HG03066 (cell line): ENCODE data around the gene ITGB7.

ENCODE experiments used
- ATAC-seq: cut with Tn5 transposase; IDR thresholded peaks from one replicate; pipeline ENCODE4 v1.9.1; 2021; ENCODE audit warnings: low read depth; ENCODE audit not compliant: unreplicated experiment

Gene ITGB7

DNA sequence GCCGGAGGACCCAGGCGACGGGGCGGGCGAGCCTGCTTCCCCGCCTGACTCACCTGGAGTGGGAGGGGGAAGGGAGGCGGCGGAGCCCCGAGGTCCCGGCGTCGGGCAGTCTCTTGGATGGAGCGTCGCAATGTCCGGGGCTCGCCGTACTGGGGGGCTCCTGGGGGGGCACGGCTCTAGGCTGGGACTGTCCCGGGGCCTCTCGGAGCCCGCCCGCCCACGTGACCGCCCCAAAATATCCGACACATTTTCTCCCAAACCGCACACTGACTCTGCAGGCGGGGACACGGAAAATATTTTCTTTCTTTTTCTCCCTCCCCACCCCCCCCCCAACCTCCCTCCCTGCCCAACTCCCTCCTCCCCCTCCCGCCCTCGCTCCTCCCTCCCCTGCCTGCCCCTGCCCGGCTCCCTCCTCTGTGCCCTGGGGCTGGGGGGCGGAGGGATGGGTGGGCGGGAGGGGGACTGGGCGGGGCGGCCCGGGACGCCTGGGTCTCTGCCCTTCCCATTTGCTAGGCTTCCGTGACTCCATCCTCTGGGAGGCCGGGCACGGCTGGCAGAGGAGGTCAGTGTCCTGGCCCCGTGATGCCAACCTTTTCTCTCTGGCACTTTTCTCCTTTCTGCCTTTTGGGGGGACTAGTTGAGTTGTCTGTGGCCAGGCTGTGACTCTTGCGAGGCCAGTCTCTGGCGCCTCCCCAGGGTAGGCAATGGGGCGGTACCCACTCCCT, 25.0 kb upstream of the ITGB7 start, which contains the start of gene RARG:
Gene RARG, minus strand, starts transcription at position 289 of the 725 bp plus-strand sequence. CDS start 4,664 bp downstream, outside the sequence.
- peak; percentile 54 for ATAC-seq

DNA sequence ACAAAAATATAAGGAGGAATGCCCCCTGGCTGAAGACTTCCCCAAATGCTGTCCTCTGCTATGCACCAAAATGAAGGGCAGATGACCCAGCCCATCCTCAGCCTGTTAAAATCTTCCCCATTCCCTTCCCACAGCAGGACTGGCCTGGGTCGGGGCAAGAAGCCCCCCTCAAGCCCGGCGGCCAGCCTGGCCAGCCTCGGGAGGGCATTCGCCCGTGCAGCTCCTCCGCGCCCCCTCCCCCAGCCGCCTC, 24.5 kb upstream of the ITGB7 start:
- ATAC-seq = no peak

GRCh38 chr12:53230108-53230845, 23.2 kb upstream of the ITGB7 start:
- no peak for ATAC-seq

DNA sequence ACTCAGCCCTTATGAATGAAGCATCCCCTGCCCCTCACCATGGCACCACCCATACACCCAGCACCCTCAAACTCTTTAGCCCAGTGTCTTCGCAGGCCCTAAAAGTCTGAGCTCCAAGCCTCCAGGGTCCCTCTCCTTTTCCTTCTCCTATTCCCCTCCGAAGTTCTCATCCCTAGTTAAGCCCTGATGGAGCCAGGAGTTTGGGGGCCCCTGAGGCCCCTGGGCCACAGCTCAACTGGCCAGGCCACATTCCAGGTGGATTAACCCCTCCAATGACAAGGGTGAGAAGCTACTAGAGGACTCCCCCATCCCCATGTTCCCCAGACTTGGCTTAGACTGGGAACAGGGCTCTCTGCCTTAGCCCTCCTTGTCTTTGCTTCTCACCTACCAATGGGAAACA, 22.4 kb upstream of the ITGB7 start:
- no peak for ATAC-seq

GRCh38 chr12:53227836-53228235, 20.8 kb upstream of the ITGB7 start:
- ATAC-seq = no peak

DNA sequence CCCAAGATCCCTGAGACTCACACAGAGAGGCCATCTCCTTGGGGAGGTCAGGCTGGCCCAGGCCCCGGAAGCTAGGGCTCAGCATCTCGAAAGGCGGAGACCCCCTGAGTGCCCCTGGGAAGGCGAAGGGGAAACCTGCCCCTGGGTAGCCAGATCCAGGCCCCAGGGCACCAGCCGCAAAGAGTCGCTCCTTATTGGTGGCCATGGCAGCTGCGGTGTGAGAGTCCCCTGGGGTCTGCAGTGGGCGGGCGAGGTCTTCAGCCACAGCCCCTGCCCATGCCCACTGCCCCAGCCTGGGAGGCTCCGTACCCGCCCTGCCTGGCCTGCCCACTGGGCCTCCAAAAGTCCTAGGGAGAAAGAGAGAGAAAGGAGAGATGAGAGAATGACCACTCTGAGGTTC, 20.3 kb upstream of the ITGB7 start:
- no peak for ATAC-seq

DNA sequence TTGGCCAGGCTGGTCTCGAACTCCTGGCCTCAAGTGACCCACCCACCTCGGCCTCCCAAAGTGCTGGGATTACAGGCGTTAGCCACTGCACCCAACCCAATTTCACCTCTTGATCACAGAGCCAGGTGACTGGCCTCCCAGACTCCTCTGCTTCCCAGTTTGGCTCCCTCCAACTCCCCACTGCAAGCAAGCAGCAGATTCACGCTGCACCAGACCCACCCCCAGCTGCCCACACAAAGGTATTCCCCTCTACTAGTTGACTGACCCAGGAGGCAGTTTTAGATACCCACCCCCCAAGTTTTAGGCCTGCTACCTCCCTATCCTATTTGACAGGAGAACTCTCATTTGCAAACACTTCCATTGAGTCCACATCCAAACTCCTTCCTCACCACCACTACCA, 19.8 kb upstream of the ITGB7 start:
- ATAC-seq = no peak

- no peak for ATAC-seq
These were observed 18.8 kb upstream of the ITGB7 start for GRCh38 chr12:53225635-53226424.

DNA sequence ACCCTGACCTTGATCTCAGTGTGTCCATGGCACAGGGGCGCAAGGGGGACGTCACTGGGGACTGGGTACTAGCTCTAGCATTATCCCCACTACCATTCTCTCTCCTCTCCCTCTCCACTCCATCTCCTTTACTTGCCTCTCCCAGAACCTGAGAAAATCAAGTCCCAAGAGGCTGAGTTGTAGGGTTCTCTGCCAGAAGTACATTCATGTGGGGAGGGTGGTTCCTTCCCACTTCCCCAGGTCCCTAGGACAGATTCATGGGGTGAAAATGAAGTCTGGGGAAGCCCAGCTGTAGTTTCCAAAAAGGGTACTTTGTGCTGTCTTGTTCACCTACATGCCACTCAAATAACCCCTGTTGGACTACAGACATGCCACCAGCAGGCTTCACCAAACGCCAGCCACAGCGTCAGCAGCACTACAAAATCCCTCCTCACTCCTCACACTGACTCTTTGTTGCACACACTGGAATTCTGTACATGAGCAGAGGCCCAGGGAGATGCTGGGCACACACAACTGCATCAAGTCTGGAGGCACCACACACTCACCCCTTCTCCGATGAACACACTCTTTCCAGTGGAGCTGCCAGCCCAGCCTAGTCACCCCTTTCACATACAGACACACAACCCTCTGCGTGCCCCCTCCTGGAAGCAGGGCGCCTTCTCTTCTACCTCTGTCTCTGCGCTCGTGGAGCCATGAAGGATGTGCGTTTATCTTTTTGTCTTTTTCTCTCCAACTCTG, 18.0 kb upstream of the ITGB7 start:
- no peak for ATAC-seq

- ATAC-seq = no peak
These were observed 17.2 kb upstream of the ITGB7 start for GRCh38 chr12:53224061-53224896.

GRCh38 chr12:53223389-53224060, 16.5 kb upstream of the ITGB7 start:
- no peak for ATAC-seq

GRCh38 chr12:53222806-53223261, 15.8 kb upstream of the ITGB7 start:
- ATAC-seq = no peak

DNA sequence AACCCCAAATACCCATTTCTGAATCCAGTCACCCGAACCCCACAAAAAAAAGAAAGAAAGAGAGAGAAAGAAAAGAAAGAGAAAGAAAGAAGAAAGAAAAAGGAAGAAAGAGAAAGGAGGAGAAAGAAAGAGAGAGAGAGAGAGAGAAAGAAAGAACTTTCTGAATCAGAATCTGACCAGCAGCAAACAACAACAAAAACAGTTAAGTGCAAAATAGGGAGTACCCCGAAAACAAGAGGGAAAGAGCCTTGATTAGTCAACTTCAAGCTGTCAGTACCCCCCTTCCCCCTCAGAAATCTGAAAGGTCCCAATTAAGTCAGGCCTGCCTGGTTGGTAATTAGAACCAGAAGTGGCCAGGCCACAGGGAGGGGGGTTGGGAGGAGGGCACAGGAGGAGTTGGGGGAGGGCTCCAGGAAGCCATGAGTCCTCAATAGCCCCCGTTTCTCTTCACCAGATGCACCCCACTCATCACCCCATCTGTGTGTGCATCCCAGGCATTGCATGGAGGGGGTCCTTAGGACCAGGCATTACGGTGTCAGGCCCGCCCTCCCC, 15.2 kb upstream of the ITGB7 start:
- ATAC-seq = no peak

DNA sequence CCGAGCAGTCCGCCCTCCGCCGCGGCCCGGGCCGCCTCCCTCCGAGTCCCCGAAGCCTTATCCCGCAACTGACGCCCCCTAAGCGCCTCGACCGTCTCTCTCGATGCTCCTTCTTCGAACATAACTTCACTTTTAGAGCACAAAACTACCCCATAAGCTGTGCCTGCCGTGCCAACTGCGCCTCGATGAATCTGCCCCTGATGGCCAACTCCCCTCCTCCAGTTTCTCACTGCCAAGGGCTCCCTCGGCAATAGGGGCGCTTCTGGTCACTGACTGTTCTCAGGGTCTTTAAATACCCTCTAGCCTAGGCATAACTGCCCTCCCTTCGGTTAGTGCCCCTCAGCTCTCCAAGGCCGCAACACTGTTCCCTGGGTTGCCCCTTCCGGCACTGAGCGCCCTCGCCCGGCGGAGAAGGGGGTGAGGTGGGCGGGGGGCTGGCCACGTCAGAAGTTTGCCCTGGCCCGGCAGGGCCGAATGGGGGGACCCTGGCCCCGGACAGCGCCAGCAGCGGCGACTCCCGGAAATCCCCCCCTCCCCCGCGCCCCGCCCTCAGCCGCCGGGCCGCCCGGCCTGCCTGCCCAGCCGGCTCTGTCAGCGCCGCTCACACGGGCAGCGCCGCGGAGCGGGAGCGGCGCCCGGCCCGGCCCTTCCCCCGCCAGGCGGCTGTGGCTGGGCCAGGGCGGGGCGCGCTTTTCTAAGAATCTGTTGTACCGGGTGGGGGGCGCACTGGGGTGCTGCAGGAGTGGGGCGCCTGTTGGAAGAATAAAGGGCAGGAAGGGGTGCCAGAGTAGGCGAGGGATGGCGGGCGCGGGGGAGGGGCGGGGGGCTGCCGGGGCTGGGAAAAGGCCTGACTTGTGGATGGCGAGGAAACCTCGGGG, 14.4 kb upstream of the ITGB7 start:
- peak; percentile 25 for ATAC-seq

DNA sequence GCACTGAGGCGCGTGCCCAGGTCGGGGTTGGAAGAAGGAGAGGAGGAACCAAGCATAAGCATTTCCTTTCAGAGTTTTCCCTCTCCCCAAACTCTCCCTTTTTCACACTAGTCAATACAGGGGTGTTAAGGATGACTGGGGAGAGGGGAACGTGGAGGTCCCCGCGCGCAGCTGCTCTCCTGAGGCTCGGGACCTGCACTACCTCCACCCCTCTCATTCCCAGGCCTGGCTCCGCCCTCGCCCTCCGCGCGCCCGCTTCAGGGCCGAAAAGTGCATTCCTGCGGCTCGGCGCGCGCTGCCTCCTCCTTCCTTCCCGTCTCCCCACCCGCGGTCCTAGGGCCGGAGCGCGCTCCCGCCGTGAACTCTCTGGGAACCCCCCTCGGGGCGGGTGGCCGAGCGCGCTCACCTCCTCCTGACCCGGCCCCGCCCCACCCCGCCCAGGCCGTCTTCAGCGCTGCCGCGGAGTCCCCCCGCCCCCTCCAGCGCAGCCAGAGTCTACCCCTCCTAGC, 13.7 kb upstream of the ITGB7 start:
- peak; percentile 49 for ATAC-seq

DNA sequence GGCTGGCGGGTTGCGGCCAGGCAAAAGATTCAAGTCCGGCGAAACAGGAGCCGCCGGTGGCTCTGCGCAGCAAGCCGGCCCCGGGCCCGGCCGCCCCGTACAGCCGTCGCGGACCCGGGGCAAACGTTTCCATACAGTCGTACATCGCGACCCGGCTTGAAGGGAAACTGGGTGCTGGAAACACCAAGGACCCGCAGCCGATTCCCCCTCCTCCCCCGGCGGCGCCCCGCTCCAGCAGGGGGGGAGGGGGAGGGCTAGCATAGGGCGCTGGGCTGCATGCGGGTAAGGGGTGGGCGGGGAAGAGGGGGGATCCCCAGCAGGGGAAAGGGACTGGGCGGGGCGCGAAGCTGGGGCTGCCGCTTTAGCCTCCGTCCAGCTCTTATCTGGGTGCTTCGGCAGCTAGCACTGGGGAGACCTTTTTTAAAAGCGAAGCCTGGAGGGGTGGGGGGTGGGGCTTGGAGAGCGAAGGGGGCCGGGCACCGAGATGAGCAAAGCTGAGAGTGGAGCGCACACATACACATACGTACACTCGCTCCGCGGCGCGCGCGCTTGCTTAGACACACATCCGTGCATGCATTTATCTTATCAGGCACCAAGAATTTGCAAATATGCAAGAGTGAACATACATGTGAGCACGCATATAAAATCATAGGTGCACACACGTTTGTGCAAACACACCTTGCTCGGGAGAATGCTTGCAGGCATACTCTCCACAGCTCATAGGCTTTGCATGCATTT, 13.1 kb upstream of the ITGB7 start:
- ATAC-seq = peak; percentile 40

- ATAC-seq = no peak
These were observed 12.4 kb upstream of the ITGB7 start for GRCh38 chr12:53219292-53219955.
